NK-92 (cell line): Measurements from ENCODE around the gene EPB41L5.

Experiments
- DNase-seq: peaks from one replicate; lab custom pipeline; 2025; ENCODE audit not compliant: unreplicated experiment; lab: John Stamatoyannopoulos, UW

EPB41L5 gene

GRCh38 chr2:120224256-120224655 lies 211.4 kb downstream of the EPB41L5 start:
- no peak for DNase-seq

- no peak for DNase-seq
These were observed 212.1 kb downstream of the EPB41L5 start for GRCh38 chr2:120224735-120225548.

DNA sequence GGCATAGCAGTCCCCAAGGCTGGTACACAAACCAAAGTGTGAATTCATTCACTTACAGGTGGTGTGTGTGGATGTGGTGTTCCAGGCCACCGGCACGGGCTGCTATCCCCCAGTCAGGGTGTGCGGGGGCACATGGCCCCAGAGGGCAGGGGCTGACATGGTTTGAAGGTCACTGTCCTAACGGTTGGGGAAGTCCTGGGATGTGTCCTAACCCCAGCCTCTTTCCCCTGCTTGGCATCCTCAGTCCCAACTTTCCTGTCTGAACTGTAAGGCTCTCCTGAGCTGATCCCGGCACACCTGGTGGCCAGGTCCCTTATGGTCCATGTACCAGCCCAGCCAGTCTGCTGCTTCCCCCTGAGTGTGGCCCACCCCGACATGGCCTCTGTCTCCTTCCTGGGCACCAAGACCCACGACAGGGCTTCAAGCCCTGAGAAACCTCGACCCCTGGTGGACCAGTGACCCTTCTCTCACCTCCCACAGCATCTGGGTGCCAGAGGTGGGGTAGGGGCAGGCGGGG lies 212.7 kb downstream of the EPB41L5 start:
- DNase-seq = no peak

GRCh38 chr2:120226316-120226715 lies 213.4 kb downstream of the EPB41L5 start:
- DNase-seq = no peak

DNA sequence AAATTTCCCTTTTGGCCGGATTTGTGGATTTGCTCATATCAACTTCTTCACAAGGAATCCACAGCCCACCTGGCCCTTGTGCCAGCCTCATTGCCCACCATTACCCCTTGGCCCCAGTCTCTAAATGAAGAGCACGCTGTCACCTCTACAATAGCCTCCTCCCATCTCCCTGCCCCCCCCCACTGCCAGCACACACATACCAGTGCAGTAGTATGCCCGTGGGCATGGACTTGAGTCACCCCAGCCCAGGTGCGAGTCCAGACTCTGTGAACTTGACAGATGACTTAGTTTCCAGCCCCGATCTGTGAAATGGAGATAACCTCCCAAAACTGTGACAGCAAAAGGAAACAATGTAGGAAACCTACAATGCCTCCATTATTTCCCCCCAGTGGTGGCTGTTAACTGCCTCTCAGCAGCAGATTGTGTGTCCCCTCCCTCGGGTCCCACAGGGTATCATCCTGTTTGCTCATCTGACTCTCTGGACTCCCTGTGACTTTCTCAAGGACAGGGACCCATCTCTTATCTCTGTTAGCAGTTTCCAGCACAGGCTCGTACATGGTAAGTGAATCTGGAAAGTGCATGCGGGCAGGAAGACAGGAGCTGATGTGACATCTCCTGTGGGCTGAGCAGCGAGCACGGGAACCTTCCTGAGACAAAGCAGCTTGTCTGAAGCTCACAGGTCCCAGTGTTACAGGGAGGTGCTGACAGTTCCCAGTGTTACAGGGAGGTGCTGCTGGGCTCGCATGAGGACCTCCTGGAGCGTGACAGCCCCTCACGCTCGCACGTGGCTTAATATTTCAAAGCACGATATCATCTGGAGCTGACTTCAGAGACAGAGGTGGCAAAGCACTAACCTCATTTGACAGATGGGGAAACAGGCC lies 214.5 kb downstream of the EPB41L5 start:
- DNase-seq = no peak

DNA sequence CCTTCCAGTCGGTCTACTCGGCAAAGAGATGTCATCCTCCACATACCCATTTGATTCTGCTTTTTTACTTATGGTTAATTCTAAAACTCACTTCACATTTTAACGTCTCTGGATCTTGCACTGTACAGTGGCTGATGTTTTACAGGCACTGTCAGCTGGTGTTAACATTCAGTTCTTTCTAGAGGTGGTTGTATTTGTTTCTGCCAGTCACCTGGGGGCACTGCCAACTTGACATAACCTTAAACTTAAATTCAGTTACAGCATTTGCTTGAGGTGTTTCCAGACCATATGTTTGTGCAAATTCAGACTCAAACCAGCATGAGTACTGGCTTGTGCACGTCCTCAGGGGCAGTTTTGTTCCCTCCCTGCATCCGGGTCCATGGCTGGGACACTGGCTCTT lies 215.6 kb downstream of the EPB41L5 start:
- DNase-seq = no peak
